H1 (cell line): Measurements from ENCODE around the gene IRX4. TPM values are rescaled to one million over a fixed set of nuclear protein-coding genes. Genes with fewer than 3 reads are reported as not detected.

ENCODE experiments used
- CTCF ChIA-PET: fragments of 300-600 bp; sonication (Branson Sonifier 250); formaldehyde crosslinking; loops from one replicate; lab custom pipeline; 2021; ENCODE audit not compliant: partially characterized antibody; lab: Charles Lee
- POLR2A ChIA-PET: fragments of 300-600 bp; sonication (Branson Sonifier 250); formaldehyde crosslinking; loops from one replicate; lab custom pipeline; 2021; ENCODE audit warnings: inconsistent platforms; ENCODE audit not compliant: partially characterized antibody; lab: Charles Lee
- DNase-seq, 2 experiments: peaks; one replicate each; pipeline versions ENCODE4 v3.0.0 to v3.0.0-alpha.2; 2010 to 2022; ENCODE audit warnings: low spot score in 2 of 2, low read depth in 1 of 2, mixed read lengths in 1 of 2
- FAIRE-seq: peaks from 2 replicates; lab custom pipeline; 2011; peaks lifted over from hg19 to GRCh38; lab: Jason Lieb, UNC
- H2AFZ ChIP-seq: 2 replicates; pipeline ENCODE4 v1.8.1; 2012; ENCODE audit warnings: low read length, inconsistent platforms
- H2AK5ac ChIP-seq: 2 replicates; pipeline ENCODE4 v1.6.1; 2013; ENCODE audit warnings: low read depth, low read length
- H2BK120ac ChIP-seq: replicated peaks from 2 replicates; pipeline ENCODE3; 2013; ENCODE audit warnings: low read depth, low read length, inconsistent platforms
- H2BK12ac ChIP-seq: 2 replicates; pipeline ENCODE4 v1.6.1; 2013; ENCODE audit warnings: low read depth, low read length
- H2BK15ac ChIP-seq: 2 replicates; pipeline ENCODE4 v1.6.1; 2013; ENCODE audit warnings: low read length
- H2BK20ac ChIP-seq: 2 replicates; pipeline ENCODE4 v1.6.1; 2013; ENCODE audit warnings: low read length
- H2BK5ac ChIP-seq: 2 replicates; pipeline ENCODE4 v1.6.1; 2013; ENCODE audit warnings: low read depth, low read length
- H3K14ac ChIP-seq: 2 replicates; pipeline ENCODE4 v1.6.1; 2013; ENCODE audit warnings: inconsistent platforms; ENCODE audit not compliant: insufficient read length
- H3K18ac ChIP-seq: 2 replicates; pipeline ENCODE4 v1.6.1; 2013; ENCODE audit warnings: low read length; ENCODE audit errors: extremely low read depth
- H3K23ac ChIP-seq: 2 replicates; pipeline ENCODE4 v1.6.1; 2013; ENCODE audit warnings: inconsistent platforms; ENCODE audit not compliant: insufficient read length
- H3K23me2 ChIP-seq: 2 replicates; pipeline ENCODE4 v1.6.1; 2013; ENCODE audit warnings: low read depth, low read length
- H3K27ac ChIP-seq: 2 replicates; pipeline ENCODE4 v1.6.1; 2011; ENCODE audit warnings: low read depth, low read length, inconsistent platforms
- H3K27me3 ChIP-seq, 4 experiments: replicated peaks in 1 of 4; 1 replicate in 1 of 4; 2 replicates in 3 of 4; pipeline versions ENCODE4 v1.6.1 to v1.8.1; 2011 to 2013; ENCODE audit warnings: low read length in 3 of 4, mild to moderate bottlenecking in 3 of 4, inconsistent platforms in 2 of 4, mixed read lengths in 2 of 4, moderate library complexity in 1 of 4; ENCODE audit not compliant: control insufficient read depth in 3 of 4, insufficient read depth in 3 of 4; ENCODE audit errors: extremely low read depth in 1 of 4
- H3K36me3 ChIP-seq, 4 experiments: 2 replicates each; pipeline versions ENCODE4 v1.6.1 to v1.8.1; 2011 to 2013; ENCODE audit warnings: mild to moderate bottlenecking in 4 of 4, low read length in 3 of 4, moderate library complexity in 2 of 4, control low read depth in 1 of 4, inconsistent platforms in 1 of 4; ENCODE audit not compliant: insufficient read depth in 4 of 4, control insufficient read depth in 2 of 4
- H3K4ac ChIP-seq: replicated peaks from 2 replicates; pipeline ENCODE3; 2013; ENCODE audit warnings: low read length, low read depth, mixed read lengths, inconsistent platforms; ENCODE audit not compliant: insufficient read length
- H3K4me1 ChIP-seq, 4 experiments: replicated peaks in 1 of 4; 1 replicate in 1 of 4; 2 replicates in 3 of 4; pipeline versions ENCODE4 v1.6.1 to v1.8.1; 2011 to 2013; ENCODE audit warnings: low read length in 3 of 4, inconsistent platforms in 2 of 4, mixed read lengths in 1 of 4; ENCODE audit not compliant: insufficient read depth in 4 of 4, control insufficient read depth in 3 of 4
- H3K4me2 ChIP-seq, 2 experiments: 2 replicates each; pipeline versions ENCODE4 v1.6.1 to v1.8.1; 2011 to 2013; ENCODE audit warnings: low read depth in 2 of 2, low read length in 2 of 2, control low read depth in 1 of 2, inconsistent platforms in 1 of 2, mild to moderate bottlenecking in 1 of 2; ENCODE audit not compliant: insufficient read depth in 1 of 2
- H3K4me3 ChIP-seq, 4 experiments: fragments of 200-600, 300-600 bp in 1 of 4; sonication (generic), shearing (Covaris generic), sonication (Bioruptor Twin) in 1 of 4; 2 replicates each; pipeline versions ENCODE4 v1.5.1 to v1.8.1; 2011 to 2016; ENCODE audit warnings: low read length in 4 of 4, low read depth in 3 of 4, control low read depth in 2 of 4, inconsistent platforms in 2 of 4, mild to moderate bottlenecking in 2 of 4, mixed read lengths in 1 of 4, moderate library complexity in 1 of 4; ENCODE audit not compliant: insufficient read depth in 2 of 4; ENCODE audit errors: extremely low read depth in 1 of 4
- H3K56ac ChIP-seq: replicated peaks from 2 replicates; pipeline ENCODE3; 2013; ENCODE audit warnings: low read depth, mild to moderate bottlenecking, mixed read lengths, low read length, inconsistent platforms; ENCODE audit not compliant: insufficient read length
- H3K79me1 ChIP-seq: 2 replicates; pipeline ENCODE4 v1.6.1; 2013; ENCODE audit warnings: low read depth, low read length, control low read depth
- H3K79me2 ChIP-seq, 2 experiments: 2 replicates each; pipeline versions ENCODE4 v1.6.1 to v1.8.1; 2012 to 2013; ENCODE audit warnings: low read length in 2 of 2, mild to moderate bottlenecking in 2 of 2, inconsistent platforms in 1 of 2; ENCODE audit not compliant: insufficient read depth in 2 of 2, control insufficient read depth in 1 of 2
- H3K9ac ChIP-seq, 4 experiments: replicated peaks in 1 of 4; 1 replicate in 1 of 4; 2 replicates in 3 of 4; pipeline versions ENCODE4 v1.6.1 to v1.8.1; 2011 to 2013; ENCODE audit warnings: low read depth in 3 of 4, low read length in 3 of 4, control low read depth in 2 of 4, mild to moderate bottlenecking in 2 of 4, moderate library complexity in 2 of 4, inconsistent platforms in 1 of 4; ENCODE audit errors: extremely low read depth in 1 of 4
- H3K9me3 ChIP-seq, 2 experiments: 2 replicates each; pipeline versions ENCODE4 v1.6.1 to v1.8.1; 2012 to 2013; ENCODE audit warnings: mild to moderate bottlenecking in 2 of 2, moderate library complexity in 2 of 2, control low read depth in 1 of 2, inconsistent platforms in 1 of 2, low read depth in 1 of 2, low read length in 1 of 2, mixed read lengths in 1 of 2; ENCODE audit not compliant: insufficient read depth in 2 of 2
- H4K20me1 ChIP-seq, 2 experiments: replicated peaks in 1 of 2; 2 replicates each; pipeline versions ENCODE3 to v1.8.1; 2011 to 2013; ENCODE audit warnings: inconsistent platforms in 2 of 2, low read length in 2 of 2, mild to moderate bottlenecking in 1 of 2; ENCODE audit not compliant: insufficient read depth in 2 of 2, control insufficient read depth in 1 of 2
- H4K5ac ChIP-seq: 2 replicates; pipeline ENCODE4 v1.6.1; 2013; ENCODE audit warnings: low read length, low read depth, mixed read lengths, inconsistent platforms; ENCODE audit not compliant: insufficient read length
- H4K8ac ChIP-seq: 2 replicates; pipeline ENCODE4 v1.8.0; 2013; ENCODE audit warnings: mild to moderate bottlenecking, moderate library complexity, low read length, inconsistent platforms; ENCODE audit not compliant: insufficient read depth; ENCODE audit errors: extremely low read depth
- H4K91ac ChIP-seq: replicated peaks from 2 replicates; pipeline ENCODE3; 2013; ENCODE audit warnings: low read length, mixed read lengths, inconsistent platforms; ENCODE audit not compliant: insufficient read length
- EGR1 ChIP-seq: IDR thresholded peaks from 2 replicates; pipeline ENCODE4 v1.6.1; 2011; ENCODE audit warnings: low read depth, low read length, borderline replicate concordance
- HDAC2 ChIP-seq, 2 experiments: fragments of 300-600 bp in 1 of 2; sonication (generic) in 1 of 2; IDR thresholded peaks; 2 replicates each; pipeline ENCODE4 v1.6.1; 2011 to 2012; ENCODE audit warnings: low read depth in 2 of 2, low read length in 2 of 2, mild to moderate bottlenecking in 2 of 2, moderate library complexity in 2 of 2, borderline replicate concordance in 1 of 2, inconsistent platforms in 1 of 2
- POU5F1 ChIP-seq: IDR thresholded peaks from 2 replicates; pipeline ENCODE4 v1.6.1; 2011; ENCODE audit warnings: low read depth, mild to moderate bottlenecking, low read length, moderate library complexity
- WGBS, 2 experiments: shearing (Covaris generic) in 1 of 2; methylation state at CpG; one replicate each; pipeline versions ENCODE4 v1.1.6 to v1.1.7; 2013 to 2015; ENCODE audit warnings: low lambda C conversion rate in 2 of 2, mixed read lengths in 2 of 2, inconsistent platforms in 1 of 2, low coverage in 1 of 2, missing lambda C conversion rate in 1 of 2; ENCODE audit not compliant: insufficient replicate concordance in 2 of 2, insufficient coverage in 1 of 2, insufficient read length in 1 of 2; ENCODE audit errors: extremely low coverage in 1 of 2, missing lambda C conversion rate in 1 of 2; 5-methylcytosine and 5-hydroxymethylcytosine counted together
- polyA plus RNA-seq, 7 experiments: library from polyadenylated mRNA; depleted of rRNA in 3 of 7; stranded (reverse) in 5 of 7; unstranded in 2 of 7; fragments of >200 nt in 5 of 7; fragments of 200-250 nt in 2 of 7; gene quantifications; 1 replicate in 5 of 7; 2 replicates in 1 of 7; 4 replicates in 1 of 7; pipeline versions ENCODE4 v1.2.1 to v1.2.3, GENCODE V29; 2011 to 2013; ENCODE audit warnings: missing spikeins in 2 of 7, mixed read lengths in 2 of 7
- total RNA-seq: library from RNA; stranded (reverse); fragmentation: NEBNext Ultra II Directional; extraction: Animal tissue kit (Norgen Biotek cat#: 25700); gene quantifications from 2 replicates; pipeline ENCODE4 v1.2.1, GENCODE V29; 2021

The IRX4 gene
- total and polyA plus RNA-seq, 2 of the 8 experiments (the other 6 are each of a cell fraction or from before 2014, with no cell fraction given), result 0.45 to 1.2 TPM

- H2AFZ ChIP-seq, result no peak overlapping the region
- H2BK20ac ChIP-seq, result no peak overlapping the region
- no peaks in the 10 kb centered on the region for H3K79me2 ChIP-seq
- no peak overlapping the region for H3K56ac ChIP-seq
- no peak overlapping the region for H3K14ac ChIP-seq
- no peak overlapping the region for H3K27ac ChIP-seq
- H3K4me2 ChIP-seq, result no peak overlapping the region
- H4K8ac ChIP-seq, result no peak overlapping the region; the same call in 1 of the 2 replicates
- H2BK15ac ChIP-seq, result 0 out of 2 replicates have a peak overlapping the region, but pooled peaks have one; percentile 46
- H3K9me3 ChIP-seq, result peaks cover under 1% of the 10 kb centered on the region in 2 experiments; a peak in 1 of 4 replicates
- peaks cover 2% of the 10 kb centered on the region; the same call in 1 of the 2 replicates for H3K79me1 ChIP-seq
- 88% methylated on average over 16 of the region's 16 CpGs; no CpG with 5 or more reads in 1 of the 2 experiments for WGBS, 2 experiments
- no peak overlapping the region for H2BK5ac ChIP-seq
- H3K9ac ChIP-seq, result no peak overlapping the region
- H3K4ac ChIP-seq, result no peak overlapping the region
- H4K20me1 ChIP-seq, result peaks cover 0 to 2% of the 10 kb centered on the region in 2 experiments
- peaks cover 0 to 8% (median 4%) of the 10 kb centered on the region in 4 experiments; a peak in 4 of 7 replicates for H3K27me3 ChIP-seq
- CTCF ChIA-PET, result interaction anchor here (0.9 kb wide), 1 partner anchor 212 kb away, joined by 3 read pairs; no protein-coding TSS in a partner anchor
- H3K18ac ChIP-seq, result no peak overlapping the region
- no peak overlapping the region for H3K4me3 ChIP-seq
- no peak overlapping the region for H4K5ac ChIP-seq
- 0 out of 2 replicates have a peak overlapping the region, but pooled peaks have one; percentile 27 for H2BK12ac ChIP-seq
- POLR2A ChIA-PET, result interaction anchor here (0.9 kb wide), 1 partner anchor 57 kb away, joined by 3 read pairs; no protein-coding TSS in a partner anchor
- peaks cover 2% of the 10 kb centered on the region for H3K23me2 ChIP-seq
- no peak for DNase-seq
- H2AK5ac ChIP-seq, result no peak overlapping the region
- H2BK120ac ChIP-seq, result no peak overlapping the region
- H3K36me3 ChIP-seq, result no peaks in the 10 kb centered on the region
- no peak for FAIRE-seq
- TF ChIP-seq HDAC2 (IDR thresholded peaks at IDR 0.05; ENCODE audit: borderline replicate concordance in 1 of 2, low read depth in 2 of 2, low read length in 2 of 2) (no peak), EGR1 (no peak), POU5F1 (no peak)
- no peak overlapping the region for H3K23ac ChIP-seq
- H3K4me1 ChIP-seq, result peaks cover 0 to 6% (median 3%) of the 10 kb centered on the region in 4 experiments; a peak in 4 of 7 replicates
- H4K91ac ChIP-seq, result no peak overlapping the region
These were observed 17.8 kb downstream of the IRX4 start for GRCh38 chr5:1864896-1865440.
